HCT116 (cell line): ENCODE data around the gene TRPM3. TPM values are rescaled to one million over a fixed set of nuclear protein-coding genes. Genes with fewer than 3 reads are reported as not detected.
A peak's percentile ranks its signal among the peaks of the same experiment; 100 is the strongest.

Experiments
- ATAC-seq: fragments of 200-7000 bp; cut with Tn5 transposase; 2 replicates; pipeline ENCODE4 v1.9.1; 2020; ENCODE audit warnings: mild to moderate bottlenecking, moderate library complexity
- Bru-seq: library from RNA; stranded (reverse); fragments of 400-500 nt; gene quantifications from one replicate; lab custom pipeline; 2021; lab: Mats Ljungman, UMichigan
- BruChase-seq, 2 experiments: library from RNA; stranded (reverse); fragments of 400-500 nt; gene quantifications; one replicate each; lab custom pipeline; 2021; lab: Mats Ljungman, UMichigan
- BruUV-seq: library from RNA; stranded (reverse); fragments of 400-500 nt; replicated peaks from 2 replicates; lab custom pipeline; 2021; lab: Mats Ljungman, UMichigan
- CTCF ChIA-PET: fragments of 300-600 bp; sonication (Branson Sonifier 250); formaldehyde crosslinking; loops from one replicate; lab custom pipeline; 2021; ENCODE audit warnings: antibody characterized with exemption; lab: Charles Lee
- POLR2A ChIA-PET: fragments of 300-600, 350-600 bp; sonication (Branson Sonifier 250); formaldehyde crosslinking; loops from one replicate; lab custom pipeline; 2021; ENCODE audit warnings: antibody characterized with exemption; lab: Charles Lee
- RAD21 ChIA-PET, 2 experiments: fragments of 300-600 bp; sonication (Branson Sonifier 250); formaldehyde crosslinking; loops; one replicate each; lab custom pipeline; 2023; ENCODE audit warnings: low total read pairs in 2 of 2; ENCODE audit not compliant: uncharacterized antibody in 2 of 2, unreplicated experiment in 2 of 2, low non-redundant PET in 1 of 2; lab: Charles Lee
- DNase-seq: peaks from one replicate; pipeline ENCODE4 v3.0.0-alpha.2; 2010; ENCODE audit warnings: low read depth, low spot score
- H2AFZ ChIP-seq: fragments of 200-600 bp; shearing (Covaris generic), sonication (generic); 2 replicates; pipeline ENCODE4 v1.6.1; 2017; ENCODE audit warnings: low read depth, mixed run types, mixed read lengths, antibody characterized with exemption, low read length; ENCODE audit not compliant: poor library complexity, severe bottlenecking
- H3K27ac ChIP-seq: 2 replicates; pipeline ENCODE4 v1.5.1; 2012; ENCODE audit warnings: low read depth, low read length
- H3K27me3 ChIP-seq: fragments of 200-600 bp; sonication (generic); 2 replicates; pipeline ENCODE4 v1.6.1; 2016; ENCODE audit warnings: mixed run types, low read length, mixed read lengths; ENCODE audit not compliant: insufficient read depth
- H3K36me3 ChIP-seq, 2 experiments: fragments of 200-500 bp in 1 of 2; fragments of 200-600 bp in 1 of 2; sonication (Bioruptor generic) in 1 of 2; sonication (generic) in 1 of 2; 2 replicates each; pipeline versions ENCODE4 v1.5.1 to v1.6.1; 2014 to 2016; ENCODE audit warnings: low read length in 2 of 2, inconsistent platforms in 1 of 2, mixed read lengths in 1 of 2, mixed run types in 1 of 2; ENCODE audit not compliant: insufficient read depth in 2 of 2, control insufficient read depth in 1 of 2
- H3K4me1 ChIP-seq, 2 experiments: fragments of 200-600 bp in 1 of 2; sonication (generic) in 1 of 2; 2 replicates each; pipeline versions ENCODE4 v1.5.1 to v1.6.1; 2012 to 2017; ENCODE audit warnings: low read length in 2 of 2, inconsistent platforms in 1 of 2, mild to moderate bottlenecking in 1 of 2, mixed read lengths in 1 of 2, mixed run types in 1 of 2, moderate library complexity in 1 of 2; ENCODE audit not compliant: insufficient read depth in 2 of 2, control insufficient read depth in 1 of 2
- H3K4me2 ChIP-seq: fragments of 200-600 bp; sonication (generic); 2 replicates; pipeline ENCODE4 v1.6.1; 2017; ENCODE audit warnings: mixed run types, low read length, mixed read lengths
- H3K4me3 ChIP-seq, 2 experiments: fragments of 200-600 bp in 1 of 2; sonication (generic) in 1 of 2; replicated peaks in 1 of 2; 2 replicates each; pipeline ENCODE4 v1.5.1; 2011 to 2016; ENCODE audit warnings: low read length in 2 of 2, control low read depth in 1 of 2, low read depth in 1 of 2, mild to moderate bottlenecking in 1 of 2, mixed read lengths in 1 of 2, mixed run types in 1 of 2
- H3K79me2 ChIP-seq: fragments of 200-600 bp; sonication (generic); 2 replicates; pipeline ENCODE4 v1.6.1; 2017; ENCODE audit warnings: mild to moderate bottlenecking, mixed run types, low read length, moderate library complexity, mixed read lengths; ENCODE audit not compliant: insufficient read depth
- H3K9ac ChIP-seq: fragments of 200-600 bp; sonication (generic); 2 replicates; pipeline ENCODE4 v1.6.1; 2016; ENCODE audit warnings: low read length, mixed read lengths
- H3K9me2 ChIP-seq: fragments of 200-600 bp; sonication (generic), shearing (Covaris generic); 2 replicates; pipeline ENCODE4 v1.6.1; 2017; ENCODE audit warnings: mixed run types, mild to moderate bottlenecking, moderate library complexity; ENCODE audit not compliant: insufficient read depth
- H3K9me3 ChIP-seq, 2 experiments: fragments of 200-500 bp in 1 of 2; fragments of 200-600 bp in 1 of 2; sonication (Bioruptor generic) in 1 of 2; sonication (generic) in 1 of 2; 2 replicates each; pipeline ENCODE4 v1.6.1; 2014 to 2017; ENCODE audit warnings: low read length in 2 of 2, mixed read lengths in 2 of 2, inconsistent platforms in 1 of 2, low read depth in 1 of 2, mild to moderate bottlenecking in 1 of 2, mixed run types in 1 of 2, moderate library complexity in 1 of 2; ENCODE audit not compliant: control insufficient read depth in 1 of 2, insufficient read depth in 1 of 2
- H4K20me1 ChIP-seq: fragments of 200-600 bp; sonication (generic), shearing (Covaris generic); 2 replicates; pipeline ENCODE4 v1.6.1; 2017; ENCODE audit warnings: mixed run types, mild to moderate bottlenecking, moderate library complexity; ENCODE audit not compliant: insufficient read depth
- ATF3 ChIP-seq: IDR thresholded peaks from 2 replicates; pipeline ENCODE4 v1.6.1; 2012
- CBX3 ChIP-seq: IDR thresholded peaks from 2 replicates; pipeline ENCODE4 v1.6.1; 2012; ENCODE audit warnings: low read depth
- CEBPB ChIP-seq: IDR thresholded peaks from 2 replicates; pipeline ENCODE4 v1.6.1; 2012; ENCODE audit warnings: low read depth
- CTCF ChIP-seq, 3 experiments: fragments of 200-600 bp in 1 of 3; sonication (generic) in 1 of 3; IDR thresholded peaks in 2 of 3; conservative IDR thresholded peaks in 1 of 3; 2 replicates each; pipeline ENCODE4 v1.5.1; 2012 to 2017; ENCODE audit warnings: low read depth in 2 of 3, low read length in 2 of 3, antibody characterized with exemption in 1 of 3, borderline replicate concordance in 1 of 3, control low read depth in 1 of 3, mild to moderate bottlenecking in 1 of 3, mixed read lengths in 1 of 3, mixed run types in 1 of 3, moderate library complexity in 1 of 3; ENCODE audit not compliant: insufficient read depth in 1 of 3
- EGR1 ChIP-seq: IDR thresholded peaks from 2 replicates; pipeline ENCODE4 v1.6.1; 2012; ENCODE audit warnings: low read depth
- ELF1 ChIP-seq: IDR thresholded peaks from 2 replicates; pipeline ENCODE4 v1.6.1; 2012; ENCODE audit warnings: low read depth, borderline replicate concordance
- EZH2 ChIP-seq: fragments of 200-600 bp; sonication (generic); IDR thresholded peaks from 2 replicates; pipeline ENCODE4 v1.6.1; 2017; ENCODE audit warnings: antibody characterized with exemption, mixed run types
- EZH2phosphoT487 ChIP-seq: fragments of 200-600 bp; IDR thresholded peaks from 2 replicates; pipeline ENCODE4 v1.6.1; 2018; ENCODE audit warnings: antibody characterized with exemption, borderline replicate concordance
- FOSL1 ChIP-seq: IDR thresholded peaks from 2 replicates; pipeline ENCODE4 v1.6.1; 2012; ENCODE audit warnings: low read depth
- MAX ChIP-seq: IDR thresholded peaks from 2 replicates; pipeline ENCODE4 v1.6.1; 2012
- RAD21 ChIP-seq: IDR thresholded peaks from 2 replicates; pipeline ENCODE4 v1.6.1; 2012; ENCODE audit warnings: low read depth, mild to moderate bottlenecking
- REST ChIP-seq: IDR thresholded peaks from 2 replicates; pipeline ENCODE4 v1.6.1; 2012; ENCODE audit warnings: low read depth
- SIN3A ChIP-seq: IDR thresholded peaks from 2 replicates; pipeline ENCODE4 v1.6.1; 2012; ENCODE audit warnings: low read depth
- SRF ChIP-seq: IDR thresholded peaks from 2 replicates; pipeline ENCODE4 v1.6.1; 2012; ENCODE audit warnings: low read depth
- TCF7L2 ChIP-seq: IDR thresholded peaks from 2 replicates; pipeline ENCODE4 v1.7.0; 2011; ENCODE audit warnings: borderline replicate concordance, inconsistent platforms; ENCODE audit not compliant: insufficient read depth, insufficient read length; ENCODE audit errors: extremely low read depth
- ZBTB33 ChIP-seq: IDR thresholded peaks from 2 replicates; pipeline ENCODE4 v1.6.1; 2011; ENCODE audit warnings: mild to moderate bottlenecking, low read length, moderate library complexity; ENCODE audit not compliant: insufficient replicate concordance; ENCODE audit errors: extremely low read depth
- ZFX ChIP-seq: fragments of 450-650 bp; IDR thresholded peaks from 2 replicates; pipeline ENCODE4 v1.6.1; 2017
- ZNF274 ChIP-seq: fragments of 200-500 bp; sonication (Bioruptor generic); IDR thresholded peaks from 2 replicates; pipeline ENCODE4 v1.6.1; 2014; ENCODE audit warnings: mild to moderate bottlenecking, low read depth, low read length, inconsistent platforms
- intact Hi-C: fragments of 100-400 bp; cut with micrococcal nuclease; formaldehyde crosslinking; loops from 2 replicates; pipeline ENCODE4 v1.10.0; 2022
- long read RNA-seq: library from polyadenylated mRNA; unstranded; transcript quantifications from one replicate; pipeline ENCODE4 v2.0.0, GENCODE V29; 2021; ENCODE audit not compliant: unreplicated experiment
- polyA plus RNA-seq: library from polyadenylated mRNA; unstranded; fragments of >200 nt; gene quantifications from 2 replicates; pipeline ENCODE4 v1.2.1, GENCODE V29; 2012; ENCODE audit warnings: missing spikeins
- total RNA-seq: library from RNA; stranded (reverse); gene quantifications from one replicate; pipeline ENCODE4 v1.2.1, GENCODE V29; 2021; ENCODE audit not compliant: unreplicated experiment

Gene TRPM3
- not detected for total RNA-seq
- polyA plus RNA-seq: not detected in 2 replicates
- percentile 7 among the genes with signal in this experiment for Bru-seq, nascent RNA
- percentile 10 among the genes with signal in this experiment for BruChase-seq, experiment 1, labeled RNA remaining after a 6-hour chase
- percentile 15 among the genes with signal in this experiment for BruChase-seq, experiment 2, labeled RNA remaining after a 2-hour chase
- long read RNA-seq: 0 reads

GRCh38 chr9:71121275-71122021 is at the start of gene TRPM3:
Gene TRPM3, minus strand, starts transcription at chr9:71121621. Its CDS starts 267 bp downstream, at chr9:71121354.
- no peak within 1 kb of the TSS for H3K4me2 ChIP-seq
- H3K27ac ChIP-seq: no peak within 1 kb of the TSS
- DNase-seq: no peak
- no peaks in the 10 kb centered on the region for H4K20me1 ChIP-seq
- H3K9me3 ChIP-seq: no peaks in the 10 kb centered on the region
- H3K4me1 ChIP-seq: no peaks in the 10 kb centered on the region
- intact Hi-C loops: no loop called here
- no peaks in the 10 kb centered on the region for H3K36me3 ChIP-seq
- ATAC-seq: no peak
- no peaks in the 10 kb centered on the region for H3K9me2 ChIP-seq
- no peak within 1 kb of the TSS for H3K4me3 ChIP-seq
- H3K27me3 ChIP-seq: peaks cover 36% of the 10 kb centered on the region
- H3K9ac ChIP-seq: no peak within 1 kb of the TSS
- H3K79me2 ChIP-seq: no peaks in the 10 kb centered on the region
- no peak within 1 kb of the TSS for H2AFZ ChIP-seq
- ChIA-PET RAD21 (no interaction called here), CTCF (no interaction called here), POLR2A (no interaction called here)
- BruUV-seq: no TSS peak
- no peak for TF ChIP-seq EZH2
- no peak for TF ChIP-seq EGR1
- TF ChIP-seq FOSL1: no peak
- no peak for TF ChIP-seq ATF3
- TF ChIP-seq ZBTB33: no peak
- TF ChIP-seq EZH2phosphoT487: no peak
- TF ChIP-seq RAD21: no peak
- no peak for TF ChIP-seq SIN3A
- TF ChIP-seq REST: no peak
- TF ChIP-seq MAX: no peak
- no peak for TF ChIP-seq CEBPB
- no peak for TF ChIP-seq ZFX
- TF ChIP-seq TCF7L2: no peak
- TF ChIP-seq CTCF (IDR thresholded peaks at IDR 0.05 in 2 of 3, conservative IDR thresholded peaks at IDR 0.05 in 1 of 3; ENCODE audit: borderline replicate concordance in 1 of 3, insufficient read depth in 1 of 3, low read depth in 2 of 3, low read length in 2 of 3): no peak
- TF ChIP-seq CBX3: no peak
- TF ChIP-seq SRF: no peak
- TF ChIP-seq ZNF274: no peak
- TF ChIP-seq ELF1: no peak
